ENCODE measurements around the gene GABRA4. TPM values are rescaled to one million over a fixed set of nuclear protein-coding genes. Genes with fewer than 3 reads are reported as not detected.

GABRA4 gene
- total RNA-seq, 1 donor from 2014 or later: not detected

DNA sequence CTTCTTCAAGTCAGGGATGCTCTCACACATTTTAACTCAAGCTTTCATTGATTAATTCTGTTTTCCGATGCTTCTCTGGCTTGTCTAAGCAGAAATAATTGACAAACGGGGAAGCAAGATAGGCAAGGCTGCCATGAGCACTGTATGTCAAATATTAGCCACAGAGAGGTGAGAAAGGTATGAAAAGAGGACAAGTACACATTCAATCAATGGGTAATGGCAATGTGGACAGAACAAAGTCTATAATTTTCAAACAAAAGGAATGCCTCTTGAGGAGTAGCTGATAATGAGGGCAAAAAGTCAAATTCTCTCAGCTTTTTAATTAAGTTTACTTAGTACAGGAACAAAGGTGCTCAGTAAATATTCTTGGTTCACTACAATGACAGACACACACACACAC is 104.0 kb downstream of the GABRA4 start:
- Histone ChIP-seq H3K27ac (no peak overlapping the region), H3K4me1 (no peaks in the 10 kb centered on the region), H3K27me3 (ENCODE audit: low read depth) (no peaks in the 10 kb centered on the region), H3K36me3 (no peaks in the 10 kb centered on the region), H3K9me3 (no peaks in the 10 kb centered on the region), H3K4me3 (no peak overlapping the region)
- DNase-seq (no peak), ATAC-seq (no peak)
- TF ChIP-seq CTCF (IDR thresholded peaks at IDR 0.05): no peak
- intact Hi-C loops (cut with DNase I): no loop called here

GRCh38 chr4:46886711-46887110 is 106.7 kb downstream of the GABRA4 start:
- Histone ChIP-seq H3K4me1 (no peaks in the 10 kb centered on the region), H3K27ac (no peak overlapping the region), H3K4me3 (no peak overlapping the region), H3K36me3 (no peaks in the 10 kb centered on the region), H3K9me3 (no peaks in the 10 kb centered on the region), H3K27me3 (ENCODE audit: low read depth) (no peaks in the 10 kb centered on the region)
- no peak for DNase-seq
- TF ChIP-seq CTCF (IDR thresholded peaks at IDR 0.05): no peak
- no peak for ATAC-seq
- intact Hi-C loops (cut with DNase I): no loop called here

DNA sequence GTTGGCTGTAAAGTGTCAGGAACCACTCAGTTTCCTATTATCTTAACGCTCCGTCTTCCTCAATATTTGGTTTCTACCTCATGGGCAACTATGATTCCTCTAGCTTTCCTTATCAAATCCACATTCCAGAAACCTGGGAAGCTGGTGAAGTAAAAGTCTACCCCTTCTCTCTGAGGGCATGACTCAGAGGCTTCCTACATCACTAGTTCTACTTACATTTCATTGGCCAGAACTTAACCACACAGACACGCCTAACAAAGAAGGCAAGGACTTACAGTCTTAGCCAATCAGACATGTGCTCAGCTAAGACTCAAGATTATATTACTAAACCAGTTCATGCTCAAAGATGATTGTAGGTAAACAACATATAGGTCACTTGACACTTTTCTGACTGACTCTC is 114.7 kb downstream of the GABRA4 start:
- intact Hi-C loops (cut with DNase I): no loop called here
- no peak for DNase-seq
- Histone ChIP-seq H3K4me3 (no peak overlapping the region), H3K4me1 (no peaks in the 10 kb centered on the region), H3K27ac (no peak overlapping the region), H3K36me3 (no peaks in the 10 kb centered on the region), H3K27me3 (ENCODE audit: low read depth) (no peaks in the 10 kb centered on the region), H3K9me3 (no peaks in the 10 kb centered on the region)
- no peak for TF ChIP-seq CTCF (IDR thresholded peaks at IDR 0.05)
- no peak for ATAC-seq

DNA sequence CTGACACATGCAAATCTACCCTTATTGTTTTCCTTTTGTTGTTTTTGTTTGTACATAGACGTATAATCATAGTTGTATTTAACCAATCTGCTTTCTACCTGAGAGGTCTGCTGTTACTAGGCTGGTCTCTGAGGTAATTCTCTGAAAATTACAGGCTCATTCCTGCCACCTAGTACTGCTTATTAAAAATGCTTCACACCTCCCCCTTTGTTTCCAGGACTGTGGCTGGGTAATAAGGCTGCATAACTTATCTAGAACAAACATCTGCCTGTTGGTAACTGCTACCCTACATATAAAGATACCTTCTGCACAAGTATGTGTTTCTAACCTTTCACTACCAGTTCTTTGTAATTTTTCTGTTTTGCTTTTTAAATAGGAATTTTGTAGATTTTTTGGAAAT is 118.6 kb downstream of the GABRA4 start:
- no peak for TF ChIP-seq CTCF (IDR thresholded peaks at IDR 0.05)
- H3K27ac ChIP-seq: no peak overlapping the region
- no peak overlapping the region for H3K4me3 ChIP-seq
- DNase-seq: no peak
- H3K4me1 ChIP-seq: no peaks in the 10 kb centered on the region
- no peaks in the 10 kb centered on the region for H3K27me3 ChIP-seq (ENCODE audit: low read depth)
- peaks cover 8% of the 10 kb centered on the region for H3K9me3 ChIP-seq
- intact Hi-C loops (cut with DNase I): no loop called here
- no peak for ATAC-seq
- no peaks in the 10 kb centered on the region for H3K36me3 ChIP-seq

- intact Hi-C loops (cut with DNase I): no loop called here
- no peaks in the 10 kb centered on the region for H3K4me1 ChIP-seq
- no peak overlapping the region for H3K27ac ChIP-seq
- no peaks in the 10 kb centered on the region for H3K36me3 ChIP-seq
- no peak for ATAC-seq
- no peak overlapping the region for H3K4me3 ChIP-seq
- no peak for TF ChIP-seq CTCF (IDR thresholded peaks at IDR 0.05)
- H3K9me3 ChIP-seq: peaks cover 8% of the 10 kb centered on the region
- H3K27me3 ChIP-seq (ENCODE audit: low read depth): no peaks in the 10 kb centered on the region
- no peak for DNase-seq
These were observed 123.0 kb downstream of the GABRA4 start for GRCh38 chr4:46870411-46870810.

Other genes starting within 250 kb of the GABRA4 start
- not detected for gene COX7B2, start 84.3 kb downstream of the GABRA4 start, total RNA-seq
- gene GABRB1, start 38.0 kb upstream of the GABRA4 start, total RNA-seq: not detected